Measurements from ENCODE around the gene RACK1.
"Not testable (repeated sequence)": the region's sequence is repeated elsewhere in the genome, so short reads cannot be mapped to it uniquely, and the experiment has no call there.

DNA sequence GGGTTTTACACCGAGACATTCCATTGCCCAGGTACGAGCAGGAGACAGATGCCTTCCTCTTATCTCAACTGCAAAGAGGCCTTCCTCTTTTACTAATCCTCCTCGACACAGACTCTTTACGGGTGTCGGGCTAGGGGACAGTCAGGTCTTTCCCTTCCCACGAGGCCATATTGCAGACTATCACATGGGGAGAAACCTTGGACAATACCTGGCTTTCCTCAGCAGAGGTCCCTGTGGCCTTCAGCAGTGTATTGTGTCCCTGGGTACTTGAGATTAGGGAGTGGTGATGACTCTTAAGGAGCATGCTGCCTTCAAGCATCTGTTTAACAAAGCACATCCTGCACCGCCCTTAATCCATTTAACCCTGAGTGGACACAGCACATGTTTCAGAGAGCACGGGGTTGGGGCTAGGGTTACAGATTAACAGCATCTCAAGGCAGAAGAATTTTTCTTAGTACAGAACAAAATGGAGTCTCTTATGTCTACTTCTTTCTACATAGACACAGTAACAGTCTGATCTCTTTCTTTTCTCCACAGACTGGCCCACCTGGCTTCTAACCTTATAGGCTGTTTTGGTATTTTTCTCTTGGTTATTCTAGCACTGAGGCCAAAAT, 23.7 kb upstream of the RACK1 start:
- not testable (repeated sequence) for TF ChIP-seq YY1 (IDR thresholded peaks at IDR 0.05; ENCODE audit: low read depth); RAD21 (IDR thresholded peaks at IDR 0.05; ENCODE audit: low read length); SIN3A (IDR thresholded peaks at IDR 0.05; ENCODE audit: borderline replicate concordance, low read depth, low read length); TEAD4 (IDR thresholded peaks at IDR 0.05; ENCODE audit: borderline replicate concordance, insufficient read depth); EZH2phosphoT487 (IDR thresholded peaks at IDR 0.05; ENCODE audit: borderline replicate concordance, low read depth); EP300 (IDR thresholded peaks at IDR 0.05; ENCODE audit: borderline replicate concordance in 1 of 2, low read depth in 1 of 2, low read length in 1 of 2); POLR2AphosphoS5 (IDR thresholded peaks at IDR 0.05; ENCODE audit: low read depth, low read length)
- TF ChIP-seq, protein P1, sequence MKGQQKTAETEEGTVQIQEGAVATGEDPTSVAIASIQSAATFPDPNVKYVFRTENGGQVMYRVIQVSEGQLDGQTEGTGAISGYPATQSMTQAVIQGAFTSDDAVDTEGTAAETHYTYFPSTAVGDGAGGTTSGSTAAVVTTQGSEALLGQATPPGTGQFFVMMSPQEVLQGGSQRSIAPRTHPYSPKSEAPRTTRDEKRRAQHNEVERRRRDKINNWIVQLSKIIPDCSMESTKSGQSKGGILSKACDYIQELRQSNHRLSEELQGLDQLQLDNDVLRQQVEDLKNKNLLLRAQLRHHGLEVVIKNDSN (IDR thresholded peaks at IDR 0.05; ENCODE audit: borderline replicate concordance, low read depth), result not testable (repeated sequence)
- TF ChIP-seq, protein P2, sequence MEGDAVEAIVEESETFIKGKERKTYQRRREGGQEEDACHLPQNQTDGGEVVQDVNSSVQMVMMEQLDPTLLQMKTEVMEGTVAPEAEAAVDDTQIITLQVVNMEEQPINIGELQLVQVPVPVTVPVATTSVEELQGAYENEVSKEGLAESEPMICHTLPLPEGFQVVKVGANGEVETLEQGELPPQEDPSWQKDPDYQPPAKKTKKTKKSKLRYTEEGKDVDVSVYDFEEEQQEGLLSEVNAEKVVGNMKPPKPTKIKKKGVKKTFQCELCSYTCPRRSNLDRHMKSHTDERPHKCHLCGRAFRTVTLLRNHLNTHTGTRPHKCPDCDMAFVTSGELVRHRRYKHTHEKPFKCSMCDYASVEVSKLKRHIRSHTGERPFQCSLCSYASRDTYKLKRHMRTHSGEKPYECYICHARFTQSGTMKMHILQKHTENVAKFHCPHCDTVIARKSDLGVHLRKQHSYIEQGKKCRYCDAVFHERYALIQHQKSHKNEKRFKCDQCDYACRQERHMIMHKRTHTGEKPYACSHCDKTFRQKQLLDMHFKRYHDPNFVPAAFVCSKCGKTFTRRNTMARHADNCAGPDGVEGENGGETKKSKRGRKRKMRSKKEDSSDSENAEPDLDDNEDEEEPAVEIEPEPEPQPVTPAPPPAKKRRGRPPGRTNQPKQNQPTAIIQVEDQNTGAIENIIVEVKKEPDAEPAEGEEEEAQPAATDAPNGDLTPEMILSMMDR (IDR thresholded peaks at IDR 0.05), result not testable (repeated sequence)
- TF ChIP-seq, protein P3, sequence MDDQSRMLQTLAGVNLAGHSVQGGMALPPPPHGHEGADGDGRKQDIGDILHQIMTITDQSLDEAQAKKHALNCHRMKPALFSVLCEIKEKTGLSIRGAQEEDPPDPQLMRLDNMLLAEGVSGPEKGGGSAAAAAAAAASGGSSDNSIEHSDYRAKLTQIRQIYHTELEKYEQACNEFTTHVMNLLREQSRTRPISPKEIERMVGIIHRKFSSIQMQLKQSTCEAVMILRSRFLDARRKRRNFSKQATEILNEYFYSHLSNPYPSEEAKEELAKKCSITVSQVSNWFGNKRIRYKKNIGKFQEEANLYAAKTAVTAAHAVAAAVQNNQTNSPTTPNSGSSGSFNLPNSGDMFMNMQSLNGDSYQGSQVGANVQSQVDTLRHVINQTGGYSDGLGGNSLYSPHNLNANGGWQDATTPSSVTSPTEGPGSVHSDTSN (IDR thresholded peaks at IDR 0.05), result not testable (repeated sequence)
- TF ChIP-seq, protein P4, sequence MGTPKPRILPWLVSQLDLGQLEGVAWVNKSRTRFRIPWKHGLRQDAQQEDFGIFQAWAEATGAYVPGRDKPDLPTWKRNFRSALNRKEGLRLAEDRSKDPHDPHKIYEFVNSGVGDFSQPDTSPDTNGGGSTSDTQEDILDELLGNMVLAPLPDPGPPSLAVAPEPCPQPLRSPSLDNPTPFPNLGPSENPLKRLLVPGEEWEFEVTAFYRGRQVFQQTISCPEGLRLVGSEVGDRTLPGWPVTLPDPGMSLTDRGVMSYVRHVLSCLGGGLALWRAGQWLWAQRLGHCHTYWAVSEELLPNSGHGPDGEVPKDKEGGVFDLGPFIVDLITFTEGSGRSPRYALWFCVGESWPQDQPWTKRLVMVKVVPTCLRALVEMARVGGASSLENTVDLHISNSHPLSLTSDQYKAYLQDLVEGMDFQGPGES (IDR thresholded peaks at IDR 0.05; ENCODE audit: low read depth, low read length), result not testable (repeated sequence)
